Smooth muscle cell (in vitro differentiated cells): Measurements from ENCODE around the gene CD59. TPM values are rescaled to one million over a fixed set of nuclear protein-coding genes. Genes with fewer than 3 reads are reported as not detected.

ENCODE experiments used
- DNase-seq: peaks from one replicate; lab custom pipeline; 2025; ENCODE audit not compliant: unreplicated experiment; lab: John Stamatoyannopoulos, UW
- H2AFZ ChIP-seq: fragments of 200-600 bp; sonication (generic); 2 replicates; pipeline ENCODE4 v1.6.0; 2016; ENCODE audit warnings: antibody characterized with exemption, low read depth, mild to moderate bottlenecking
- H3F3A ChIP-seq: fragments of 200-600 bp; sonication (generic); 2 replicates; pipeline ENCODE4 v1.6.0; 2017; ENCODE audit warnings: antibody characterized with exemption, low read depth
- H3K27ac ChIP-seq: fragments of 200-600 bp; sonication (generic); 2 replicates; pipeline ENCODE4 v1.5.1; 2016; ENCODE audit warnings: low read depth, mild to moderate bottlenecking
- H3K27me3 ChIP-seq: fragments of 200-600 bp; sonication (generic); 2 replicates; pipeline ENCODE4 v1.6.1; 2016; ENCODE audit warnings: low read depth, mild to moderate bottlenecking
- H3K36me3 ChIP-seq: fragments of 200-600 bp; sonication (generic); 2 replicates; pipeline ENCODE4 v1.5.1; 2016; ENCODE audit warnings: low read depth
- H3K4me1 ChIP-seq: fragments of 200-600 bp; sonication (generic); 2 replicates; pipeline ENCODE4 v1.5.1; 2016; ENCODE audit warnings: low read depth
- H3K4me2 ChIP-seq: fragments of 200-600 bp; sonication (generic); 2 replicates; pipeline ENCODE4 v1.6.0; 2016; ENCODE audit warnings: mild to moderate bottlenecking
- H3K4me3 ChIP-seq: fragments of 200-600 bp; sonication (generic); 2 replicates; pipeline ENCODE4 v1.5.1; 2016; ENCODE audit warnings: mild to moderate bottlenecking
- H3K79me2 ChIP-seq: fragments of 200-600 bp; sonication (generic); 2 replicates; pipeline ENCODE4 v1.6.0; 2016; ENCODE audit warnings: low read depth, mild to moderate bottlenecking
- H3K9ac ChIP-seq: fragments of 200-600 bp; sonication (generic); 2 replicates; pipeline ENCODE4 v1.6.0; 2016; ENCODE audit warnings: low read depth
- H3K9me3 ChIP-seq: fragments of 200-600 bp; sonication (generic); replicated peaks from 2 replicates; pipeline ENCODE4 v1.5.1; 2016; ENCODE audit warnings: low read depth
- H4K20me1 ChIP-seq: fragments of 200-600 bp; sonication (generic); 2 replicates; pipeline ENCODE4 v1.6.0; 2016; ENCODE audit warnings: low read depth
- CTCF ChIP-seq: fragments of 200-600 bp; sonication (generic); IDR thresholded peaks from 2 replicates; pipeline ENCODE4 v1.5.1; 2017; ENCODE audit warnings: borderline replicate concordance, mild to moderate bottlenecking, antibody characterized with exemption; ENCODE audit not compliant: insufficient read depth, poor library complexity, severe bottlenecking
- WGBS: methylation state at CpG from one replicate; pipeline ENCODE4 v1.1.7; 2016; ENCODE audit warnings: low lambda C conversion rate; 5-methylcytosine and 5-hydroxymethylcytosine counted together
- polyA plus RNA-seq: library from polyadenylated mRNA; unstranded; fragments of >200 nt; fragmentation: Nextera tagmentation; extraction: Ambion mirVana; gene quantifications from 2 replicates; pipeline ENCODE4 v1.2.1, GENCODE V29; 2016
- total RNA-seq: library from RNA; depleted of rRNA; stranded (reverse); fragments of >200 nt; gene quantifications from 2 replicates; pipeline ENCODE4 v1.2.3, GENCODE V29; 2014

Gene CD59
- total and polyA plus RNA-seq, 2 experiments from 2014 or later: 291 to 563 TPM

GRCh38 chr11:33767624-33768023 lies 31.4 kb upstream of the CD59 start:
- no peak for DNase-seq
- Histone ChIP-seq H3K27ac (no peak overlapping the region), H3K27me3 (no peaks in the 10 kb centered on the region), H3K4me2 (no peak overlapping the region), H4K20me1 (peaks cover 27% of the 10 kb centered on the region), H3K4me3 (no peak overlapping the region), H3K9me3 (no peaks in the 10 kb centered on the region), H3K9ac (no peak overlapping the region), H3K36me3 (peaks cover 20% of the 10 kb centered on the region), H2AFZ (no peak overlapping the region), H3K4me1 (no peaks in the 10 kb centered on the region), H3K79me2 (peaks cover 20% of the 10 kb centered on the region), H3F3A (no peaks in the 10 kb centered on the region)
- no peak for TF ChIP-seq CTCF
- 91% methylated on average over 4 of the region's 4 CpGs for WGBS

GRCh38 chr11:33766085-33766484 lies 29.9 kb upstream of the CD59 start:
- Histone ChIP-seq H3K4me1 (no peaks in the 10 kb centered on the region), H3K36me3 (peaks cover 20% of the 10 kb centered on the region), H3K27me3 (no peaks in the 10 kb centered on the region), H3K9ac (no peak overlapping the region), H3F3A (no peaks in the 10 kb centered on the region), H4K20me1 (peaks cover 12% of the 10 kb centered on the region), H3K27ac (no peak overlapping the region), H3K4me2 (no peak overlapping the region), H2AFZ (no peak overlapping the region), H3K79me2 (peaks cover 10% of the 10 kb centered on the region), H3K9me3 (no peaks in the 10 kb centered on the region), H3K4me3 (no peak overlapping the region)
- no peak for TF ChIP-seq CTCF
- WGBS: 86% methylated on average over 2 of the region's 2 CpGs
- no peak for DNase-seq

GRCh38 chr11:33761471-33761870 lies 25.2 kb upstream of the CD59 start:
- TF ChIP-seq CTCF: no peak
- no peaks in the 10 kb centered on the region for H3K27me3 ChIP-seq
- peaks cover 17% of the 10 kb centered on the region for H3K36me3 ChIP-seq
- H3K4me1 ChIP-seq: no peaks in the 10 kb centered on the region
- DNase-seq: no peak
- no peaks in the 10 kb centered on the region for H4K20me1 ChIP-seq
- H3K9ac ChIP-seq: no peak overlapping the region
- no peak overlapping the region for H3K27ac ChIP-seq
- no peak overlapping the region for H3K4me3 ChIP-seq
- no peaks in the 10 kb centered on the region for H3K9me3 ChIP-seq
- no peak overlapping the region for H3K4me2 ChIP-seq
- no peak overlapping the region for H2AFZ ChIP-seq
- H3F3A ChIP-seq: no peaks in the 10 kb centered on the region
- WGBS: 92% methylated on average over 2 of the region's 2 CpGs
- H3K79me2 ChIP-seq: peaks cover 4% of the 10 kb centered on the region

- H2AFZ ChIP-seq: no peak overlapping the region
- TF ChIP-seq CTCF: no peak
- H3K4me1 ChIP-seq: no peaks in the 10 kb centered on the region
- peaks cover 8% of the 10 kb centered on the region for H3K36me3 ChIP-seq
- H4K20me1 ChIP-seq: no peaks in the 10 kb centered on the region
- no peaks in the 10 kb centered on the region for H3K27me3 ChIP-seq
- H3K4me2 ChIP-seq: no peak overlapping the region
- H3F3A ChIP-seq: no peaks in the 10 kb centered on the region
- no peak overlapping the region for H3K9ac ChIP-seq
- H3K9me3 ChIP-seq: no peaks in the 10 kb centered on the region
- no peak overlapping the region for H3K27ac ChIP-seq
- no peak for DNase-seq
- WGBS: 59% methylated on average over 4 of the region's 4 CpGs
- H3K4me3 ChIP-seq: no peak overlapping the region
- no peaks in the 10 kb centered on the region for H3K79me2 ChIP-seq
Observed at GRCh38 chr11:33753304-33753967, 17.2 kb upstream of the CD59 start.
